ENCODE measurements around the gene DGKQ. TPM values are rescaled to one million over a fixed set of nuclear protein-coding genes. Genes with fewer than 3 reads are reported as not detected.
"Not testable (repeated sequence)": the region's sequence is repeated elsewhere in the genome, so short reads cannot be mapped to it uniquely, and the experiment has no call there.

The DGKQ gene
- total RNA-seq, 1 donor from 2014 or later = 5.1 TPM

GRCh38 chr4:946517-947471 lies 26.6 kb downstream of the DGKQ start:
- Mint-ChIP-seq H3K36me3 (no peaks in the 10 kb centered on the region), H3K9me3 (no peaks in the 10 kb centered on the region), H3K27me3 (ENCODE audit: insufficient read depth, low read depth) (peaks cover 2% of the 10 kb centered on the region), H3K4me3 (no peak overlapping the region), H3K27ac (no peak overlapping the region), H3K4me1 (peaks cover 14% of the 10 kb centered on the region)
- no peaks in the 10 kb centered on the region for H4K20me1 ChIP-seq (ENCODE audit: low read depth)
- no peak for DNase-seq (ENCODE audit: low spot score)
- H3K27me3 ChIP-seq = peaks cover 6% of the 10 kb centered on the region
- no peak overlapping the region for H3K27ac ChIP-seq
- no peak overlapping the region for H3K9ac ChIP-seq
- H3K4me3 ChIP-seq = no peak overlapping the region
- peaks cover 16% of the 10 kb centered on the region for H3K4me1 ChIP-seq
- TF ChIP-seq CTCF (IDR thresholded peaks at IDR 0.05) (no peak), EZH2phosphoT487 (IDR thresholded peaks at IDR 0.05) (no peak)
- H3F3A ChIP-seq (ENCODE audit: low read depth) = peaks cover 4% of the 10 kb centered on the region
- H3K4me2 ChIP-seq = no peak overlapping the region
- H3K79me2 ChIP-seq (ENCODE audit: low read depth) = no peaks in the 10 kb centered on the region
- H3K36me3 ChIP-seq = no peaks in the 10 kb centered on the region
- no peak overlapping the region for H2AFZ ChIP-seq (replicated peaks)
- no peaks in the 10 kb centered on the region for H3K9me3 ChIP-seq (ENCODE audit: low read depth)

GRCh38 chr4:946103-946450 lies 27.3 kb downstream of the DGKQ start:
- no peak overlapping the region for H2AFZ ChIP-seq (replicated peaks)
- Mint-ChIP-seq H3K27me3 (ENCODE audit: insufficient read depth, low read depth) (peaks cover 2% of the 10 kb centered on the region), H3K36me3 (no peaks in the 10 kb centered on the region), H3K9me3 (no peaks in the 10 kb centered on the region), H3K4me3 (peak overlapping the region; percentile 34), H3K4me1 (peaks cover 12% of the 10 kb centered on the region), H3K27ac (no peak overlapping the region)
- H3K36me3 ChIP-seq = no peaks in the 10 kb centered on the region
- peaks cover 6% of the 10 kb centered on the region for H3K27me3 ChIP-seq
- no peak for DNase-seq (ENCODE audit: low spot score)
- TF ChIP-seq CTCF (IDR thresholded peaks at IDR 0.05) (no peak), EZH2phosphoT487 (IDR thresholded peaks at IDR 0.05) (no peak), EZH2 (IDR thresholded peaks at IDR 0.05) (no peak)
- peaks cover 4% of the 10 kb centered on the region for H3F3A ChIP-seq (ENCODE audit: low read depth)
- H3K9me3 ChIP-seq (ENCODE audit: low read depth) = no peaks in the 10 kb centered on the region
- no peak overlapping the region for H3K9ac ChIP-seq
- H3K4me2 ChIP-seq = no peak overlapping the region
- H4K20me1 ChIP-seq (ENCODE audit: low read depth) = no peaks in the 10 kb centered on the region
- H3K4me3 ChIP-seq = no peak overlapping the region
- H3K79me2 ChIP-seq (ENCODE audit: low read depth) = no peaks in the 10 kb centered on the region
- H3K27ac ChIP-seq = no peak overlapping the region
- H3K4me1 ChIP-seq = peaks cover 13% of the 10 kb centered on the region

GRCh38 chr4:945274-946102 lies 27.9 kb downstream of the DGKQ start:
- peak; percentile 45 for DNase-seq (ENCODE audit: low spot score)
- H3K27me3 ChIP-seq = peaks cover 6% of the 10 kb centered on the region
- no peak overlapping the region for H3K27ac Mint-ChIP-seq
- TF ChIP-seq CTCF (IDR thresholded peaks at IDR 0.05) (no peak), EZH2 (IDR thresholded peaks at IDR 0.05) (no peak), EZH2phosphoT487 (IDR thresholded peaks at IDR 0.05) (no peak)
- no peaks in the 10 kb centered on the region for H3K79me2 ChIP-seq (ENCODE audit: low read depth)
- H3K27me3 Mint-ChIP-seq (ENCODE audit: insufficient read depth, low read depth) = peaks cover 2% of the 10 kb centered on the region
- peaks cover 12% of the 10 kb centered on the region for H3K4me1 ChIP-seq
- H3K4me2 ChIP-seq = peak overlapping the region; percentile 84
- H3K4me3 Mint-ChIP-seq = peak overlapping the region; percentile 36
- H3F3A ChIP-seq (ENCODE audit: low read depth) = peaks cover 4% of the 10 kb centered on the region
- no peaks in the 10 kb centered on the region for H4K20me1 ChIP-seq (ENCODE audit: low read depth)
- peak overlapping the region; percentile 38 for H3K4me3 ChIP-seq
- H3K9me3 Mint-ChIP-seq = no peaks in the 10 kb centered on the region
- peaks cover 11% of the 10 kb centered on the region for H3K4me1 Mint-ChIP-seq
- H3K27ac ChIP-seq = no peak overlapping the region
- no peaks in the 10 kb centered on the region for H3K36me3 Mint-ChIP-seq
- H3K36me3 ChIP-seq = no peaks in the 10 kb centered on the region
- peak overlapping the region; percentile 25 for H3K9ac ChIP-seq
- H3K9me3 ChIP-seq (ENCODE audit: low read depth) = no peaks in the 10 kb centered on the region
- H2AFZ ChIP-seq (replicated peaks) = peak overlapping the region; percentile 79

GRCh38 chr4:939508-939907 lies 33.9 kb downstream of the DGKQ start:
- H3K36me3 Mint-ChIP-seq; H2AFZ ChIP-seq (replicated peaks); H3K27me3 Mint-ChIP-seq (ENCODE audit: insufficient read depth, low read depth); H3K27me3 ChIP-seq; H3K36me3 ChIP-seq; H3K4me2 ChIP-seq; H3K27ac ChIP-seq; H3K9me3 Mint-ChIP-seq; H3F3A ChIP-seq (ENCODE audit: low read depth); H3K9ac ChIP-seq; H3K4me1 Mint-ChIP-seq; H3K4me1 ChIP-seq; DNase-seq (ENCODE audit: low spot score); H3K9me3 ChIP-seq (ENCODE audit: low read depth); H4K20me1 ChIP-seq (ENCODE audit: low read depth); H3K79me2 ChIP-seq (ENCODE audit: low read depth); H3K4me3 ChIP-seq; H3K27ac Mint-ChIP-seq; H3K4me3 Mint-ChIP-seq: not testable (repeated sequence)
